Activated CD8-positive, alpha-beta T cell treated with anti-CD3 and anti-CD28 coated beads, Interleukin-2, amount 10 ng/mL, durations not matched to agents 7 days and 5 days (primary cell): ENCODE results near the gene RPL7A. TPM values are rescaled to one million over a fixed set of nuclear protein-coding genes. Genes with fewer than 3 reads are reported as not detected.
"Not testable (repeated sequence)": the region's sequence is repeated elsewhere in the genome, so short reads cannot be mapped to it uniquely, and the experiment has no call there.

Source experiments
- ATAC-seq: fragments of 150-1000 bp; cut with Tn5 transposase; one replicate; pipeline ENCODE4 v1.10.0; 2021; ENCODE audit warnings: moderate library complexity
- CTCF ChIA-PET: fragments of 350-600 bp; sonication (Branson Sonifier 250); formaldehyde crosslinking; loops from one replicate; lab custom pipeline; 2021; ENCODE audit warnings: antibody characterized with exemption; lab: Charles Lee
- POLR2A ChIA-PET: fragments of 350-600 bp; sonication (Branson Sonifier 250); formaldehyde crosslinking; loops from one replicate; lab custom pipeline; 2021; ENCODE audit warnings: antibody characterized with exemption; lab: Charles Lee
- DNase-seq: peaks from one replicate; pipeline ENCODE4 v3.0.0-alpha.2; 2020
- H3K27ac Mint-ChIP-seq: one replicate; pipeline ENCODE4 v1.8.0; 2021; ENCODE audit warnings: mild to moderate bottlenecking, mixed read lengths
- H3K27me3 Mint-ChIP-seq: one replicate; pipeline ENCODE4 v1.8.0; 2021; ENCODE audit warnings: low read depth, mixed read lengths
- H3K36me3 Mint-ChIP-seq: one replicate; pipeline ENCODE4 v1.8.0; 2021; ENCODE audit warnings: low read depth, mixed read lengths
- H3K4me1 Mint-ChIP-seq: one replicate; pipeline ENCODE4 v1.8.0; 2021; ENCODE audit warnings: low read depth, mixed read lengths
- H3K4me3 Mint-ChIP-seq: one replicate; pipeline ENCODE4 v1.8.0; 2021; ENCODE audit warnings: mild to moderate bottlenecking, mixed read lengths
- H3K9me3 Mint-ChIP-seq: one replicate; pipeline ENCODE4 v1.8.0; 2022; ENCODE audit warnings: mixed read lengths; ENCODE audit not compliant: insufficient read depth
- total RNA-seq, 2 experiments: library from RNA; stranded (reverse); gene quantifications; one replicate each; pipeline ENCODE4 v1.2.3, GENCODE V29; 2021

RPL7A gene
- total RNA-seq, 2 experiments from 2014 or later, result 1,894 to 1,933 TPM

GRCh38 chr9:133380734-133381133 is 32.7 kb downstream of the RPL7A start:
- Mint-ChIP-seq H3K4me3 (no peak overlapping the region), H3K27ac (no peak overlapping the region), H3K9me3 (no peaks in the 10 kb centered on the region), H3K4me1 (peaks cover 16% of the 10 kb centered on the region), H3K36me3 (no peaks in the 10 kb centered on the region), H3K27me3 (peaks cover 3% of the 10 kb centered on the region)
- CTCF ChIA-PET, result no interaction called here
- POLR2A ChIA-PET, result no interaction called here
- ATAC-seq, result no peak
- DNase-seq, result no peak

- POLR2A ChIA-PET, result no interaction called here
- ATAC-seq, result no peak
- no peak overlapping the region for H3K4me3 Mint-ChIP-seq
- H3K9me3 Mint-ChIP-seq, result no peaks in the 10 kb centered on the region
- no peak for DNase-seq
- CTCF ChIA-PET, result no interaction called here
- H3K36me3 Mint-ChIP-seq, result no peaks in the 10 kb centered on the region
- H3K27ac Mint-ChIP-seq, result no peak overlapping the region
- peaks cover 12% of the 10 kb centered on the region for H3K4me1 Mint-ChIP-seq
- H3K27me3 Mint-ChIP-seq, result no peaks in the 10 kb centered on the region
Observed at GRCh38 chr9:133382507-133383141, 34.6 kb downstream of the RPL7A start.

DNA sequence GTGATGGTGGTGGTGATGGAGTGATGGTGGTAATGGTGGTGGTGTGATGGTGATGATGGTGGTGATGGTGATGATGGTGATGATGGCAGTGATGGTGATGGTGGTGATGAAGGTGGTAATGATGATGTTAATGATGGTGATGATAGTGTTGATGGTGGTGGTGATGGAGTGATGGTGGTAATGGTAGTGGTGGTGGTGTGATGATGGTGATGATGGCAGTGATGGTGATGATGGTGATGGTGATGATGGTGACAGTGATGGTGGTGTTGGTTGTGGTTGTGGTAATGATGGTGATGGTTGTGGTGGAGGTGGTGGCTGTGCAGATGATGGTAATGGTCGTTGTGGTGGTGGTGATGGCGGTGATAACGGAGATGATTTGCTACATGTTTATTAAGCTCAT is 35.4 kb downstream of the RPL7A start:
- CTCF ChIA-PET, result interaction anchor here (1.4 kb wide), 1 partner anchor 19 kb away, joined by 7 read pairs; no protein-coding TSS in a partner anchor
- no peak for ATAC-seq
- POLR2A ChIA-PET, result no interaction called here

DNA sequence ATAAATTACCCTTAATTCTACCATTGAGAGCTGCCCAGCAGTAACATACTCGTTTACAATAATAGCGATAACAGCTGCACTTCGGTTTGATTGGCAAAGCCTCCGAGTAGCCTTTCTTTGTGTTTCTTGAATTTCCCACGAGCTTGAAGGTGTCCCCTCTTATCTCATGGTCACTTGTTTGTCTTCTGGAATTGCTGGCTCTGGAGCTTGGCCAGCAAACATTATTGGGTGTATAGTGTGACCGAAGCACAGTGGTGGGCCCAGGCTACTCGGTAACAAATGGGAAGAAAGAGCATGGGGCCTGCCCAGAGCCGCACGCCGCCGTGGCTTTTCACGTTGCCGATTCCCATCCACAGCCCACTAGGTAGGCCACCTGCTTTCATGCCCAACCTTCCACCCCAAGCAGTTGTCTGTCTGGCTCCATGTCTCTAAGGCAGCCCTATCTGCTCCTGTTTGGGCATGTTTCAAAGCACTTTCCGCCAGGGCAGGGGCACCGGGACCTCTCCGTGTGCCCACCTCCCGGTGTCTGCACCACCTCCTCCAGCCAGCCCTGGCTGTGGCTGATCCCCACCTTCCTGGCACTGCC is 36.8 kb downstream of the RPL7A start:
- Mint-ChIP-seq H3K9me3 (no peaks in the 10 kb centered on the region), H3K4me3 (no peak overlapping the region), H3K36me3 (no peaks in the 10 kb centered on the region), H3K27ac (no peak overlapping the region), H3K27me3 (no peaks in the 10 kb centered on the region), H3K4me1 (no peaks in the 10 kb centered on the region)
- CTCF ChIA-PET, result interaction anchor here (1.4 kb wide), 1 partner anchor 18 kb away, joined by 7 read pairs; no protein-coding TSS in a partner anchor
- POLR2A ChIA-PET, result interaction anchor here (0.8 kb wide), 1 partner anchor 10 kb away, joined by 3 read pairs; no protein-coding TSS in a partner anchor
- no peak for DNase-seq
- no peak for ATAC-seq

More for the DNA sequence above, 35.4 kb downstream of the RPL7A start:
- DNase-seq, result no peak
- no peaks in the 10 kb centered on the region for H3K36me3 Mint-ChIP-seq
- no peak overlapping the region for H3K4me3 Mint-ChIP-seq
- H3K27ac Mint-ChIP-seq, result no peak overlapping the region
- no peaks in the 10 kb centered on the region for H3K27me3 Mint-ChIP-seq
- H3K9me3 Mint-ChIP-seq, result no peaks in the 10 kb centered on the region
- peaks cover 5% of the 10 kb centered on the region for H3K4me1 Mint-ChIP-seq

GRCh38 chr9:133385452-133385851 is 37.4 kb downstream of the RPL7A start:
- Mint-ChIP-seq H3K4me3 (no peak overlapping the region), H3K36me3 (no peaks in the 10 kb centered on the region), H3K4me1 (no peaks in the 10 kb centered on the region), H3K9me3 (no peaks in the 10 kb centered on the region), H3K27me3 (no peaks in the 10 kb centered on the region), H3K27ac (no peak overlapping the region)
- DNase-seq, result no peak
- no peak for ATAC-seq
- ChIA-PET POLR2A (interaction anchor here (0.8 kb wide), 1 partner anchor 10 kb away, joined by 3 read pairs; no protein-coding TSS in a partner anchor), CTCF (no interaction called here)

DNA sequence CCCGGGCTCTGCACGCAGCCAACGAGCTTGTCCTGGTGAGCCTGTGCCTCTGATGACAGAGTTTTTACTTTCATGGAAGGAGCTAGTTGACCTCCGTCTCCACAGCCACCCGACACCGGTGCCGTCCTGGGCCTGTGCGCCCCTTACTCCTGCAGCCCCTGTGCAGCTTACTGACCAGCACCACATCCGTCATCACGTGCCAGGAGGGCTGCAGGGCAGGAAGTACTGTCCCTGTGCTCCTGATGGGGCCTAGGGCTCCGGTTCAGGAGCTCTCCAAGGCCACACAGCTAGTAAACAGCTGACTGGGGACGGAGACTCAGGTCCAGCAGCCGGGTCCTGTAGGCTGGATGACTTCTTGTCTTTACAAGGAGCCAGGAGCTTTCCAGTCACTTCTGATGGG is 38.3 kb downstream of the RPL7A start:
- ChIA-PET POLR2A (interaction anchor here (0.9 kb wide), 1 partner anchor 9 kb away, joined by 3 read pairs; no protein-coding TSS in a partner anchor), CTCF (no interaction called here)
- H3K4me1 Mint-ChIP-seq, result no peaks in the 10 kb centered on the region
- H3K4me3 Mint-ChIP-seq, result no peak overlapping the region
- no peak for DNase-seq
- no peak overlapping the region for H3K27ac Mint-ChIP-seq
- no peak for ATAC-seq
- H3K27me3 Mint-ChIP-seq, result no peaks in the 10 kb centered on the region
- no peaks in the 10 kb centered on the region for H3K36me3 Mint-ChIP-seq
- H3K9me3 Mint-ChIP-seq, result no peaks in the 10 kb centered on the region

- no peaks in the 10 kb centered on the region for H3K36me3 Mint-ChIP-seq
- no peak for ATAC-seq
- no peak for DNase-seq
- no peak overlapping the region for H3K27ac Mint-ChIP-seq
- no peaks in the 10 kb centered on the region for H3K27me3 Mint-ChIP-seq
- no peaks in the 10 kb centered on the region for H3K9me3 Mint-ChIP-seq
- POLR2A ChIA-PET, result interaction anchor here (0.6 kb wide), 1 partner anchor 24 kb away, joined by 4 read pairs; no protein-coding TSS in a partner anchor
- H3K4me3 Mint-ChIP-seq, result no peak overlapping the region
- H3K4me1 Mint-ChIP-seq, result no peaks in the 10 kb centered on the region
- CTCF ChIA-PET, result no interaction called here
Observed at GRCh38 chr9:133387680-133388079, 39.7 kb downstream of the RPL7A start.

- POLR2A ChIA-PET, result no interaction called here
- Mint-ChIP-seq H3K4me1 (no peaks in the 10 kb centered on the region), H3K4me3 (no peak overlapping the region), H3K27me3 (no peaks in the 10 kb centered on the region), H3K27ac (no peak overlapping the region), H3K36me3 (no peaks in the 10 kb centered on the region), H3K9me3 (no peaks in the 10 kb centered on the region)
- DNase-seq (no peak), ATAC-seq (no peak)
- CTCF ChIA-PET, result no interaction called here
Observed at GRCh38 chr9:133389025-133389557, 41.1 kb downstream of the RPL7A start.

GRCh38 chr9:133389562-133389961 is 41.5 kb downstream of the RPL7A start:
- ChIA-PET POLR2A (no interaction called here), CTCF (no interaction called here)
- H3K9me3 Mint-ChIP-seq, result no peaks in the 10 kb centered on the region
- H3K4me3 Mint-ChIP-seq, result no peak overlapping the region
- no peaks in the 10 kb centered on the region for H3K36me3 Mint-ChIP-seq
- no peaks in the 10 kb centered on the region for H3K4me1 Mint-ChIP-seq
- H3K27me3 Mint-ChIP-seq, result no peaks in the 10 kb centered on the region
- DNase-seq (no peak), ATAC-seq (no peak)
- H3K27ac Mint-ChIP-seq, result no peak overlapping the region

- Mint-ChIP-seq H3K9me3 (no peaks in the 10 kb centered on the region), H3K27ac (no peak overlapping the region), H3K36me3 (no peaks in the 10 kb centered on the region), H3K4me3 (no peak overlapping the region), H3K27me3 (no peaks in the 10 kb centered on the region), H3K4me1 (no peaks in the 10 kb centered on the region)
- DNase-seq (no peak), ATAC-seq (no peak)
- ChIA-PET CTCF (no interaction called here), POLR2A (interaction anchor here (0.6 kb wide), 1 partner anchor 29 kb away, joined by 4 read pairs; no protein-coding TSS in a partner anchor)
Observed at GRCh38 chr9:133390713-133391112, 42.7 kb downstream of the RPL7A start.

DNA sequence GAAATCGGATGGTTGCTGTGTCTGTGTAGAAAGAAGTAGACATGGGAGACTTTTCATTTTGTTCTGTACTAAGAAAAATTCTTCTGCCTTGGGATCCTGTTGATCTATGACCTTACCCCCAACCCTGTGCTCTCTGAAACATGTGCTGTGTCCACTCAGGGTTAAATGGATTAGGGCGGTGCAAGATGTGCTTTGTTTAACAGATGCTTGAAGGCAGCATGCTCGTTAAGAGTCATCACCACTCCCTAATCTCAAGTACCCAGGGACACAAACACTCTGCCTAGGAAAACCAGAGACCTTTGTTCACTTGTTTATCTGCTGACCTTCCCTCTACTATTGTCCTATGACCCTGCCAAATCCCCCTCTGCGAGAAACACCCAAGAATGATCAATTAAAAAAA is 43.4 kb downstream of the RPL7A start:
- H3K27me3 Mint-ChIP-seq, DNase-seq, ATAC-seq, H3K36me3 Mint-ChIP-seq, H3K27ac Mint-ChIP-seq, POLR2A ChIA-PET, H3K4me3 Mint-ChIP-seq, H3K4me1 Mint-ChIP-seq, CTCF ChIA-PET, H3K9me3 Mint-ChIP-seq: not testable (repeated sequence)

DNA sequence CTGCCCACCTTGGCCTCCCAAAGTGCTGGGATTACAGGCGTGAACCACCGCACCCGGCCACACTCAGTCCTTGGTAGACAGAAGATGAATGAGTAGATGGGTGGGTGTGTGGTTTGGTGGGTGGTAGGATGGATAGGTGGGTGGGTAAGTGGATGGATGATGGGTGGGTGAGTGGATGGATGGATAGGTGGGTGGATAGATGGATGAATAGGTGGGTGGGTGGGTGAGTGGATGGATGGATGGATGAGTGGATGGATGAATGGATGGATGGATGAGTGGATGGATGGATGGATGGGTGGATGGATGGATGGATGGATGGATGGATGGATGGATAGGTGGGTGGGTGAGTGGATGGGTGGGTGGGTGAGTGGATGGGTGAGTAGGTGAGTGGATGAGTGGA is 44.3 kb downstream of the RPL7A start:
- H3K27me3 Mint-ChIP-seq, ATAC-seq, POLR2A ChIA-PET, H3K36me3 Mint-ChIP-seq, H3K4me3 Mint-ChIP-seq, H3K4me1 Mint-ChIP-seq, H3K27ac Mint-ChIP-seq, CTCF ChIA-PET, H3K9me3 Mint-ChIP-seq, DNase-seq: not testable (repeated sequence)
